ENCODE results near the gene SAMD8.

DNA sequence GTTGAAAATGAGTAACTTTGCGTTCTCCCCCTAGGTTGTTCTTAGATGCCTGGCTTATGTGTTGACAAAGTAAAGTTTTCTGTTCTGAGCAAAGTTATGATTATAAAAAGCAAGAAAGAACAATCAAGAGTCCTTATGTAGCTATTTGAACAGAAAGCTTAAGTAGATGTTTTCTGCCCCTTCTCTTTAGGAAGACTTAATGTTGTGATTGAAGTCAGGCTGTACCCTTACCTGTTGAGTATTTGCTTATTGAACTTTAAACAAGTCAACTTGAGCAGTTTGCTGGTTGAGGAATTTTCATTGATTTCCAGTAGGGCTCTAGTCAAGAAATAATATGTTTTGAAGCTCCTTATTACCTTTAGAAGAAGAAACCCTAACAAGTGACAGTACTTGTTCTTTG, 65.3 kb downstream of the SAMD8 start:
- TF ChIP-seq, protein P1, sequence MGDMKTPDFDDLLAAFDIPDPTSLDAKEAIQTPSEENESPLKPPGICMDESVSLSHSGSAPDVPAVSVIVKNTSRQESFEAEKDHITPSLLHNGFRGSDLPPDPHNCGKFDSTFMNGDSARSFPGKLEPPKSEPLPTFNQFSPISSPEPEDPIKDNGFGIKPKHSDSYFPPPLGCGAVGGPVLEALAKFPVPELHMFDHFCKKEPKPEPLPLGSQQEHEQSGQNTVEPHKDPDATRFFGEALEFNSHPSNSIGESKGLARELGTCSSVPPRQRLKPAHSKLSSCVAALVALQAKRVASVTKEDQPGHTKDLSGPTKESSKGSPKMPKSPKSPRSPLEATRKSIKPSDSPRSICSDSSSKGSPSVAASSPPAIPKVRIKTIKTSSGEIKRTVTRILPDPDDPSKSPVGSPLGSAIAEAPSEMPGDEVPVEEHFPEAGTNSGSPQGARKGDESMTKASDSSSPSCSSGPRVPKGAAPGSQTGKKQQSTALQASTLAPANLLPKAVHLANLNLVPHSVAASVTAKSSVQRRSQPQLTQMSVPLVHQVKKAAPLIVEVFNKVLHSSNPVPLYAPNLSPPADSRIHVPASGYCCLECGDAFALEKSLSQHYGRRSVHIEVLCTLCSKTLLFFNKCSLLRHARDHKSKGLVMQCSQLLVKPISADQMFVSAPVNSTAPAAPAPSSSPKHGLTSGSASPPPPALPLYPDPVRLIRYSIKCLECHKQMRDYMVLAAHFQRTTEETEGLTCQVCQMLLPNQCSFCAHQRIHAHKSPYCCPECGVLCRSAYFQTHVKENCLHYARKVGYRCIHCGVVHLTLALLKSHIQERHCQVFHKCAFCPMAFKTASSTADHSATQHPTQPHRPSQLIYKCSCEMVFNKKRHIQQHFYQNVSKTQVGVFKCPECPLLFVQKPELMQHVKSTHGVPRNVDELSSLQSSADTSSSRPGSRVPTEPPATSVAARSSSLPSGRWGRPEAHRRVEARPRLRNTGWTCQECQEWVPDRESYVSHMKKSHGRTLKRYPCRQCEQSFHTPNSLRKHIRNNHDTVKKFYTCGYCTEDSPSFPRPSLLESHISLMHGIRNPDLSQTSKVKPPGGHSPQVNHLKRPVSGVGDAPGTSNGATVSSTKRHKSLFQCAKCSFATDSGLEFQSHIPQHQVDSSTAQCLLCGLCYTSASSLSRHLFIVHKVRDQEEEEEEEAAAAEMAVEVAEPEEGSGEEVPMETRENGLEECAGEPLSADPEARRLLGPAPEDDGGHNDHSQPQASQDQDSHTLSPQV (IDR thresholded peaks at IDR 0.05): no peak
- TF ChIP-seq ZZZ3 (IDR thresholded peaks at IDR 0.05; ENCODE audit: control insufficient read depth, insufficient read length, low read depth) (no peak), FOS (IDR thresholded peaks at IDR 0.05; ENCODE audit: borderline replicate concordance, extremely low read depth, insufficient read length) (no peak), CBX3 (IDR thresholded peaks at IDR 0.05; ENCODE audit: borderline replicate concordance, low read depth) (no peak), YY1 (IDR thresholded peaks at IDR 0.05; ENCODE audit: low read depth, low read length) (no peak), DPF2 (IDR thresholded peaks at IDR 0.05) (no peak), EP300 (IDR thresholded peaks at IDR 0.05; ENCODE audit: borderline replicate concordance in 1 of 2, control insufficient read depth in 1 of 2, low read depth in 2 of 2, low read length in 2 of 2) (no peak), POLR2A (IDR thresholded peaks at IDR 0.05; ENCODE audit: low read depth, low read length) (no peak), MXI1 (IDR thresholded peaks at IDR 0.05; ENCODE audit: low read depth, low read length) (no peak)
- TF ChIP-seq, protein P2, sequence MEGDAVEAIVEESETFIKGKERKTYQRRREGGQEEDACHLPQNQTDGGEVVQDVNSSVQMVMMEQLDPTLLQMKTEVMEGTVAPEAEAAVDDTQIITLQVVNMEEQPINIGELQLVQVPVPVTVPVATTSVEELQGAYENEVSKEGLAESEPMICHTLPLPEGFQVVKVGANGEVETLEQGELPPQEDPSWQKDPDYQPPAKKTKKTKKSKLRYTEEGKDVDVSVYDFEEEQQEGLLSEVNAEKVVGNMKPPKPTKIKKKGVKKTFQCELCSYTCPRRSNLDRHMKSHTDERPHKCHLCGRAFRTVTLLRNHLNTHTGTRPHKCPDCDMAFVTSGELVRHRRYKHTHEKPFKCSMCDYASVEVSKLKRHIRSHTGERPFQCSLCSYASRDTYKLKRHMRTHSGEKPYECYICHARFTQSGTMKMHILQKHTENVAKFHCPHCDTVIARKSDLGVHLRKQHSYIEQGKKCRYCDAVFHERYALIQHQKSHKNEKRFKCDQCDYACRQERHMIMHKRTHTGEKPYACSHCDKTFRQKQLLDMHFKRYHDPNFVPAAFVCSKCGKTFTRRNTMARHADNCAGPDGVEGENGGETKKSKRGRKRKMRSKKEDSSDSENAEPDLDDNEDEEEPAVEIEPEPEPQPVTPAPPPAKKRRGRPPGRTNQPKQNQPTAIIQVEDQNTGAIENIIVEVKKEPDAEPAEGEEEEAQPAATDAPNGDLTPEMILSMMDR (IDR thresholded peaks at IDR 0.05 in 2 of 3, conservative IDR thresholded peaks at IDR 0.05 in 1 of 3; ENCODE audit: control insufficient read depth in 2 of 3, extremely low read depth in 1 of 3, insufficient read depth in 1 of 3, low read depth in 3 of 3, low read length in 3 of 3): no peak

All from GM12878 (cell line).